Right lobe of liver (tissue), 4 donors: ENCODE measurements around the gene ANXA3.

Source experiments
- CTCF ChIP-seq, 4 donors: fragments of 200-600 bp in 3 of 4; fragments of 450-650 bp in 1 of 4; IDR thresholded peaks; one replicate each; pipeline versions ENCODE4 v1.5.1 to v1.8.0; 2016 to 2022; ENCODE audit warnings: antibody characterized with exemption in 4 of 4, mild to moderate bottlenecking in 2 of 4
- POLR2A ChIP-seq: fragments of 450-650 bp; IDR thresholded peaks from one replicate; pipeline ENCODE4 v1.6.1; 2017; ENCODE audit warnings: antibody characterized with exemption, mild to moderate bottlenecking
- donor health status: DM: no; HTN: no; CAD: no.
- donor health status: DM: no; HTN: no; CAD: no.
- donor health status: DM: no; HTN: yes; CAD: no.

DNA sequence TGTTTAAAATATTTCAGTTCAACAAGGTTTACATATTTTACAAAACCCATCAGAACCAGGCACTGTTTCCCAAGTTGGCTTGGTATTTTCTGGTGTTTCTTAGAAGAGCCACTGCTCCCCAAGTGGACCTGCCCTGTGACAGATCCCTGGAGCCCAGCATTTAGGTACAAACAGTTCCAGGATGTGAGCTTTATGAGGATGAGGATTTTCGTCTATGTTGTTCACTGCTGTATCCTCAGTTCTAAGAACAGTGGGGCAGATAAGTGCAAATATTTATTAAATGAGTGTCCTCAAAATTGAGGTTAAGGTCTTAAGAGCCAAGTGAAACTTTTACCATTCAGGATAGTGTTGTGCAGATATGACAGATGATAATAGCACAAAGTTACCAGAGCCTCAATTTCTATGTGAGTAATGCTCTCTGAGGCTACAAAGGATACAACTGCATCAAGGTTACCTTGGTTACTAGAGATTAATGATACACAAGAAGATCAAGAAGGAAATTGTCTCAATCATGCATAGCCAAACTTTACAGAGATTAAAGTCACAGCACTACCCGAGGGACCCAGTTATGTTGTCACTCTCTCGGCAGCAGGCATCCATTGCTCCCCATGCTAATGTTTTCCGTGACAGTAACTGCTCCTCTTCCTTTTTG is 37.5 kb downstream of the ANXA3 start:
- TF ChIP-seq CTCF (IDR thresholded peaks at IDR 0.05) (no peak), POLR2A (no peak)
